Loucy (cell line): ENCODE measurements around the gene C1orf232.

Source experiments
- H2AFZ ChIP-seq: fragments of 200-600 bp; sonication (generic); 2 replicates; pipeline ENCODE4 v1.6.0; 2016; ENCODE audit warnings: antibody characterized with exemption, mild to moderate bottlenecking, low read length, moderate library complexity
- H3F3A ChIP-seq: fragments of 200-600 bp; 2 replicates; pipeline ENCODE4 v1.6.0; 2016; ENCODE audit warnings: antibody characterized with exemption, low read depth, mild to moderate bottlenecking
- H3K27me3 ChIP-seq: fragments of 200-600 bp; sonication (generic); 2 replicates; pipeline ENCODE4 v1.6.1; 2014; ENCODE audit warnings: low read length, mild to moderate bottlenecking; ENCODE audit not compliant: insufficient read depth, poor library complexity, severe bottlenecking
- H3K36me3 ChIP-seq: fragments of 200-600 bp; sonication (generic); 2 replicates; pipeline ENCODE4 v1.6.1; 2016; ENCODE audit warnings: low read length; ENCODE audit not compliant: insufficient read depth
- H3K4me1 ChIP-seq: fragments of 200-600 bp; sonication (generic); 2 replicates; pipeline ENCODE4 v1.5.1; 2014; ENCODE audit warnings: low read length, mild to moderate bottlenecking; ENCODE audit not compliant: insufficient read depth, poor library complexity, severe bottlenecking
- H3K4me2 ChIP-seq: fragments of 200-600 bp; sonication (generic); 2 replicates; pipeline ENCODE4 v1.6.0; 2014; ENCODE audit warnings: antibody characterized with exemption, low read length, low read depth, mild to moderate bottlenecking; ENCODE audit not compliant: poor library complexity, severe bottlenecking
- H3K4me3 ChIP-seq: fragments of 200-600 bp; sonication (generic); 2 replicates; pipeline ENCODE4 v1.5.1; 2014; ENCODE audit warnings: low read length, mild to moderate bottlenecking, mixed read lengths; ENCODE audit not compliant: poor library complexity, severe bottlenecking
- H3K79me2 ChIP-seq: fragments of 200-600 bp; sonication (generic); 2 replicates; pipeline ENCODE4 v1.6.1; 2014; ENCODE audit warnings: low read length; ENCODE audit not compliant: insufficient read depth
- H3K9ac ChIP-seq: fragments of 200-600 bp; sonication (generic); 2 replicates; pipeline ENCODE4 v1.6.0; 2014; ENCODE audit warnings: mild to moderate bottlenecking, low read depth, low read length, moderate library complexity; ENCODE audit not compliant: poor library complexity, severe bottlenecking
- H3K9me2 ChIP-seq: fragments of 200-600 bp; sonication (generic); replicated peaks from 2 replicates; pipeline ENCODE4 v1.6.1; 2016; ENCODE audit warnings: low read depth, low read length, mixed read lengths
- H3K9me3 ChIP-seq: fragments of 200-600 bp; sonication (generic); 2 replicates; pipeline ENCODE4 v1.6.1; 2014; ENCODE audit warnings: mild to moderate bottlenecking, antibody characterized with exemption, low read length, low read depth; ENCODE audit not compliant: insufficient read depth
- H4K20me1 ChIP-seq: fragments of 200-600 bp; sonication (generic); 2 replicates; pipeline ENCODE4 v1.6.0; 2014; ENCODE audit warnings: antibody characterized with exemption, low read length, mild to moderate bottlenecking; ENCODE audit not compliant: insufficient read depth, poor library complexity, severe bottlenecking
- EZH2phosphoT487 ChIP-seq: fragments of 200-600 bp; IDR thresholded peaks from 2 replicates; pipeline ENCODE4 v1.6.1; 2018; ENCODE audit warnings: antibody characterized with exemption, mild to moderate bottlenecking, moderate library complexity, borderline replicate concordance
- TF ChIP-seq, protein P1 (sequence below): fragments of 200-600 bp; sonication (generic); conservative IDR thresholded peaks from 2 replicates; pipeline ENCODE4 v1.5.1; 2014; ENCODE audit warnings: mild to moderate bottlenecking, antibody characterized with exemption, low read length

The C1orf232 gene

DNA sequence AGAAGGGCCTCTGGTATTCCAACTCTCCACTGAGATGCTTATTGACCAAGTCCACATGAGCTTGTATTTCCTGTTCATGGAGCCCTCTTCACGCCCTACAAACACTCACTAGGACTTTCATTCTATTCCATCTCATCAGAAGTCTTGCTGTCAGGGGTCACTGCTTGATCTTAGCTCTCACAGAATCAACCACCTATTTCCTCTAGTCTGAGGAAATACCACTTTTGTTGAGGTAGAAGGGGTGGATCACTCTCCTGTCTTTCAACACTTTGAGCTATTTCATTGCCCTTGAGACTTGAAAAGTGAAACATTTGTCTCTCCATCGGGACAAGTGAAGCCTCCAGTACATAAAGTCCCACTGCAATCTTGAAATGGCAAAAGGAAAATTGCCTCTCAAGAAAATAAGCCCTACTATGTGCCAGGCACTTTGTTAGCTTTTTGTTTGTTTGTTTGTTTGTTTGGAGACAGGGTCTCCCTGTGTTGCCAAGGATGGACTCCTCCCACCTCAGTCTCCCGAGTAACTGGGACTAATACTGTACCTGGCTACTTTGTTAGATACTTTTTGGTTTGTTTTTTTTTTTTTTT lies 29.7 kb downstream of the C1orf232 start:
- H3K9me2 ChIP-seq = no peaks in the 10 kb centered on the region
- no peaks in the 10 kb centered on the region for H3F3A ChIP-seq
- no peaks in the 10 kb centered on the region; the same call in 1 of the 2 replicates for H3K9me3 ChIP-seq
- H2AFZ ChIP-seq = peak overlapping the region; percentile 28
- peak overlapping the region; percentile 66 for H3K4me2 ChIP-seq
- H3K4me3 ChIP-seq = peak overlapping the region; percentile 57
- no peaks in the 10 kb centered on the region for H3K27me3 ChIP-seq
- H3K4me1 ChIP-seq = peaks cover 24% of the 10 kb centered on the region
- H3K36me3 ChIP-seq = no peaks in the 10 kb centered on the region
- TF ChIP-seq, protein P1, sequence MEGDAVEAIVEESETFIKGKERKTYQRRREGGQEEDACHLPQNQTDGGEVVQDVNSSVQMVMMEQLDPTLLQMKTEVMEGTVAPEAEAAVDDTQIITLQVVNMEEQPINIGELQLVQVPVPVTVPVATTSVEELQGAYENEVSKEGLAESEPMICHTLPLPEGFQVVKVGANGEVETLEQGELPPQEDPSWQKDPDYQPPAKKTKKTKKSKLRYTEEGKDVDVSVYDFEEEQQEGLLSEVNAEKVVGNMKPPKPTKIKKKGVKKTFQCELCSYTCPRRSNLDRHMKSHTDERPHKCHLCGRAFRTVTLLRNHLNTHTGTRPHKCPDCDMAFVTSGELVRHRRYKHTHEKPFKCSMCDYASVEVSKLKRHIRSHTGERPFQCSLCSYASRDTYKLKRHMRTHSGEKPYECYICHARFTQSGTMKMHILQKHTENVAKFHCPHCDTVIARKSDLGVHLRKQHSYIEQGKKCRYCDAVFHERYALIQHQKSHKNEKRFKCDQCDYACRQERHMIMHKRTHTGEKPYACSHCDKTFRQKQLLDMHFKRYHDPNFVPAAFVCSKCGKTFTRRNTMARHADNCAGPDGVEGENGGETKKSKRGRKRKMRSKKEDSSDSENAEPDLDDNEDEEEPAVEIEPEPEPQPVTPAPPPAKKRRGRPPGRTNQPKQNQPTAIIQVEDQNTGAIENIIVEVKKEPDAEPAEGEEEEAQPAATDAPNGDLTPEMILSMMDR = no peak
- TF ChIP-seq EZH2phosphoT487 = no peak
- H3K9ac ChIP-seq = peak overlapping the region; percentile 41
- H3K79me2 ChIP-seq = no peaks in the 10 kb centered on the region
- no peaks in the 10 kb centered on the region for H4K20me1 ChIP-seq

DNA sequence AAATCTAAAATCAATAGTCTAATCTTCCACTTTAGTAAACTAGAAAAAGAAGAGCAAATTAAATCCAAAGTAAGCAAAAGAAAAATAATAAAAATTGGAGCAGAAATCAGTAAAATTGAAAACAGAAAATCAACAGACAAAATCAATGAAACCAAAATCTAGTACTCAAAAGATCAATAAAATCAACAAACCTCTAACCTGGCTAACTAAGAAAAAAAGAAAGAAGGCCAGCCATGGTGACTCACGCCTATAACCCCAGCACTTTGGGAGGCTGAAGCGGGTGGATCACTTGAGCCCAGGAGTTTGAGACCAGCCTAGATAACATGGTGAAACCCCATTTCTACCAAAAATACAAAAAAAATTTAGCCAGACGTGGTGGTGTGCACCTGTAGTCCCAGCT lies 34.3 kb downstream of the C1orf232 start:
- H3K4me1 ChIP-seq = peaks cover 32% of the 10 kb centered on the region
- no peaks in the 10 kb centered on the region for H4K20me1 ChIP-seq
- H3K4me3 ChIP-seq = no peak overlapping the region

DNA sequence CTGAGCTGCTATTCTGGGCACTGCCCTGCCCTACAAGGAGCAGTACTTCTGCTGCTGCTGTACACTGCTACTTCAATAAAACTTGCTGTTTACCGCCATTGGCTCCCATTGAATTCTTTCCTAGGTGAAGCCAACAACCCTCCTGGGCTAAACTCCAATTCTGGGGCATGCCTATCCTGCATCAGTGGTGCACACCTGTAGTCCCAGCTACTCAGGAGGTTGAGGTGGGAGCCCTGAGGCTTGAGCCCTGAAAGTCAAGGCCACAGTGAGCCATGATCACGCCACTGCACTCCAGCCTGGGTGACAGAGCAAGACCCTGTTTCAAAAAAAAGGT lies 36.0 kb downstream of the C1orf232 start:
- no peaks in the 10 kb centered on the region for H4K20me1 ChIP-seq
- H3K27me3 ChIP-seq = no peaks in the 10 kb centered on the region
- peaks cover 35% of the 10 kb centered on the region for H3K4me1 ChIP-seq
- H3F3A ChIP-seq = no peaks in the 10 kb centered on the region
- H3K79me2 ChIP-seq = peaks cover 14% of the 10 kb centered on the region; the same call in 1 of the 2 replicates
- H2AFZ ChIP-seq = no peak overlapping the region
- H3K9ac ChIP-seq = no peak overlapping the region
- H3K9me2 ChIP-seq = no peaks in the 10 kb centered on the region
- H3K4me3 ChIP-seq = no peak overlapping the region
- no peak overlapping the region for H3K4me2 ChIP-seq
- H3K36me3 ChIP-seq = no peaks in the 10 kb centered on the region
- TF ChIP-seq, protein P1 = no peak
- TF ChIP-seq EZH2phosphoT487 = no peak
- H3K9me3 ChIP-seq = no peaks in the 10 kb centered on the region; the same call in 1 of the 2 replicates

More for the DNA sequence above, 34.3 kb downstream of the C1orf232 start:
- H3K79me2 ChIP-seq = no peaks in the 10 kb centered on the region
- no peak overlapping the region for H2AFZ ChIP-seq
- H3K9me2 ChIP-seq = no peaks in the 10 kb centered on the region
- no peaks in the 10 kb centered on the region for H3K36me3 ChIP-seq
- no peaks in the 10 kb centered on the region for H3F3A ChIP-seq
- H3K4me2 ChIP-seq = no peak overlapping the region
- H3K9me3 ChIP-seq = no peaks in the 10 kb centered on the region; the same call in 1 of the 2 replicates
- no peak overlapping the region for H3K9ac ChIP-seq
- H3K27me3 ChIP-seq = no peaks in the 10 kb centered on the region
- TF ChIP-seq, protein P1 = no peak
- no peak for TF ChIP-seq EZH2phosphoT487
